WTC11 (cell line): ENCODE measurements around the gene CLUH.

ENCODE experiments used
- JUN ChIP-seq: sonication (generic); formaldehyde crosslinking; IDR thresholded peaks from 2 replicates; pipeline ENCODE4 v1.8.0; 2023; ENCODE audit warnings: mild to moderate bottlenecking, missing genetic modification reagents
- SOX15 ChIP-seq: fragments of 250-450 bp; sonication (Bioruptor Pico); IDR thresholded peaks from 2 replicates; pipeline ENCODE4 v1.9.0; 2021; ENCODE audit warnings: mild to moderate bottlenecking
- TF ChIP-seq, protein P1 (sequence below): fragments of 200-600 bp; IDR thresholded peaks from 2 replicates; pipeline ENCODE4 v1.8.0; 2022; ENCODE audit warnings: antibody characterized with exemption

DNA sequence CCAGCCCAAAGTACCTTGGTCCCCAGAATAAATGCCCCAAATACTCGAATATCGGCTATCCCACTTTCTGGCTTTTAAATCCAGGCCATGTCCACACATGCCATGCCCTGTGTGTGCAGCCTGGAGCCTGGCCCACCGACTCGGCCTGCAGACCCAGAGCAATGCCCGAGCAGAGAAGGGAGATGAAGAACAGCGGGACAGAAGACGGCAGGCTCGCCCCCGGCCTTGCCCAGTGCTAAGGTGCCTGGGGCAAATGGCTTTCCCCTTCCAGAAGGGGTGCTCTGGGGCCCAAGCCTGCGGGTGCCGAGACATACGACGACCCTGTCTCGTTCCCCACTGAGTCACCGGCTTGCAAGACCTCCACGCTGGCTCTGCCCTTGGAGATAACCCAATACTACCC is 8.0 kb downstream of the CLUH start:
- TF ChIP-seq JUN (CRISPR knock-in tag) (no peak), SOX15 (CRISPR knock-in tag) (no peak)
- TF ChIP-seq, protein P1, sequence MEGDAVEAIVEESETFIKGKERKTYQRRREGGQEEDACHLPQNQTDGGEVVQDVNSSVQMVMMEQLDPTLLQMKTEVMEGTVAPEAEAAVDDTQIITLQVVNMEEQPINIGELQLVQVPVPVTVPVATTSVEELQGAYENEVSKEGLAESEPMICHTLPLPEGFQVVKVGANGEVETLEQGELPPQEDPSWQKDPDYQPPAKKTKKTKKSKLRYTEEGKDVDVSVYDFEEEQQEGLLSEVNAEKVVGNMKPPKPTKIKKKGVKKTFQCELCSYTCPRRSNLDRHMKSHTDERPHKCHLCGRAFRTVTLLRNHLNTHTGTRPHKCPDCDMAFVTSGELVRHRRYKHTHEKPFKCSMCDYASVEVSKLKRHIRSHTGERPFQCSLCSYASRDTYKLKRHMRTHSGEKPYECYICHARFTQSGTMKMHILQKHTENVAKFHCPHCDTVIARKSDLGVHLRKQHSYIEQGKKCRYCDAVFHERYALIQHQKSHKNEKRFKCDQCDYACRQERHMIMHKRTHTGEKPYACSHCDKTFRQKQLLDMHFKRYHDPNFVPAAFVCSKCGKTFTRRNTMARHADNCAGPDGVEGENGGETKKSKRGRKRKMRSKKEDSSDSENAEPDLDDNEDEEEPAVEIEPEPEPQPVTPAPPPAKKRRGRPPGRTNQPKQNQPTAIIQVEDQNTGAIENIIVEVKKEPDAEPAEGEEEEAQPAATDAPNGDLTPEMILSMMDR: no peak
